ENCODE measurements around the gene SLC7A5.
"Not testable (repeated sequence)": the region's sequence is repeated elsewhere in the genome, so short reads cannot be mapped to it uniquely, and the experiment has no call there.

- not testable (repeated sequence) for TF ChIP-seq CTCF (IDR thresholded peaks at IDR 0.05); EP300 (IDR thresholded peaks at IDR 0.05; ENCODE audit: low read depth)
- TF ChIP-seq POLR2AphosphoS5 (IDR thresholded peaks at IDR 0.05): peak in 2 of 3 donors; percentile 58 to 71
- peak; percentile 29 for TF ChIP-seq POLR2A (IDR thresholded peaks at IDR 0.05)
Observed at GRCh38 chr16:87869061-87869878, at the start of gene SLC7A5.

All from transverse colon (tissue), 4 donors.